AG04449 (cell line): ENCODE measurements around the gene SRSF4.

Experiments
- CTCF ChIA-PET: fragments of 350-600 bp; formaldehyde crosslinking; extraction: SDS; loops from one replicate; lab custom pipeline; 2021; ENCODE audit warnings: antibody characterized with exemption; lab: Yijun Ruan, JAX
- POLR2A ChIA-PET: fragments of 400-600, 350-600 bp; formaldehyde crosslinking; extraction: SDS; loops from one replicate; lab custom pipeline; 2020; ENCODE audit warnings: antibody characterized with exemption, inconsistent platforms; lab: Yijun Ruan, JAX
- DNase-seq: peaks from one replicate; pipeline ENCODE4 v3.0.0-alpha.2; 2010; ENCODE audit warnings: low read depth, low spot score
- H3K4me3 ChIP-seq: 2 replicates; pipeline ENCODE4 v1.5.1; 2011; ENCODE audit warnings: low read depth, mild to moderate bottlenecking, control low read depth, low read length
- TF ChIP-seq, protein P1 (sequence below): IDR thresholded peaks from one replicate; pipeline ENCODE4 v1.5.1; 2011; ENCODE audit warnings: mild to moderate bottlenecking, moderate library complexity, low read length, control low read depth, inconsistent platforms; ENCODE audit not compliant: insufficient read depth; ENCODE audit errors: missing control alignments

Gene SRSF4

GRCh38 chr1:29202584-29203340 lies 21.1 kb upstream of the SRSF4 start:
- H3K4me3 ChIP-seq, result no peak overlapping the region
- TF ChIP-seq, protein P1, sequence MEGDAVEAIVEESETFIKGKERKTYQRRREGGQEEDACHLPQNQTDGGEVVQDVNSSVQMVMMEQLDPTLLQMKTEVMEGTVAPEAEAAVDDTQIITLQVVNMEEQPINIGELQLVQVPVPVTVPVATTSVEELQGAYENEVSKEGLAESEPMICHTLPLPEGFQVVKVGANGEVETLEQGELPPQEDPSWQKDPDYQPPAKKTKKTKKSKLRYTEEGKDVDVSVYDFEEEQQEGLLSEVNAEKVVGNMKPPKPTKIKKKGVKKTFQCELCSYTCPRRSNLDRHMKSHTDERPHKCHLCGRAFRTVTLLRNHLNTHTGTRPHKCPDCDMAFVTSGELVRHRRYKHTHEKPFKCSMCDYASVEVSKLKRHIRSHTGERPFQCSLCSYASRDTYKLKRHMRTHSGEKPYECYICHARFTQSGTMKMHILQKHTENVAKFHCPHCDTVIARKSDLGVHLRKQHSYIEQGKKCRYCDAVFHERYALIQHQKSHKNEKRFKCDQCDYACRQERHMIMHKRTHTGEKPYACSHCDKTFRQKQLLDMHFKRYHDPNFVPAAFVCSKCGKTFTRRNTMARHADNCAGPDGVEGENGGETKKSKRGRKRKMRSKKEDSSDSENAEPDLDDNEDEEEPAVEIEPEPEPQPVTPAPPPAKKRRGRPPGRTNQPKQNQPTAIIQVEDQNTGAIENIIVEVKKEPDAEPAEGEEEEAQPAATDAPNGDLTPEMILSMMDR, result peak; percentile 93
- POLR2A ChIA-PET, result interaction anchor here (0.7 to 1.2 kb wide), 3 partner anchors 17 to 80 kb away, joined by 3 to 15 read pairs (median 3); partner anchors contain the start of gene SRSF4
- CTCF ChIA-PET, result interaction anchor here (0.6 to 16.2 kb wide), 48 partner anchors 9 to 1514 kb away, joined by 3 to 327 read pairs (median 4); partner anchors contain the start of genes EPB41, SRSF4 and TMEM200B
- DNase-seq, result peak; percentile 91

DNA sequence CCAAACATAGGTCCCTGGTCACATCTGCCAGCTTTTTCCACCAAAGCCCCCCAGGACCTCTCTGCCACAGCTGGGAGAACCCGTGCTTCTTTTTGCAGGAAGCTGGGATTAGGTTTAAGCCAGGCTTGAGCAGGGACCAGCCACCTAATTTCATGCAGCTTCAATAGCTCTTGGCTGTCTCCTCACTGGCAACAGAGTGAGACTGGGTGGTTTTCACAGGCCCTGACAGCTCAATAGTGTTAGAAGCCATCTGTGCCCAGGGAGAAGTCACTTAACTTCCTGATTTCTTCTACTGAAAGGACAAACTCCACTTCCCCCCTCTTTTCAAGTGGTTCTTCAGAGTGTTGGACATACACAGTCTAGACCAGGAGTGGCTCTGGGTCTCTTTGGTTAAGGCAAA lies 20.4 kb upstream of the SRSF4 start:
- DNase-seq, result no peak
- ChIA-PET POLR2A (interaction anchor here (0.8 to 1.2 kb wide), 2 partner anchors 17 to 20 kb away, joined by 3 to 15 read pairs; partner anchors contain the start of gene SRSF4), CTCF (interaction anchor here (0.6 to 16.2 kb wide), 42 partner anchors 9 to 1515 kb away, joined by 3 to 327 read pairs (median 4); partner anchors contain the start of genes SRSF4 and TMEM200B)
- TF ChIP-seq, protein P1, result no peak
- H3K4me3 ChIP-seq, result no peak overlapping the region

DNA sequence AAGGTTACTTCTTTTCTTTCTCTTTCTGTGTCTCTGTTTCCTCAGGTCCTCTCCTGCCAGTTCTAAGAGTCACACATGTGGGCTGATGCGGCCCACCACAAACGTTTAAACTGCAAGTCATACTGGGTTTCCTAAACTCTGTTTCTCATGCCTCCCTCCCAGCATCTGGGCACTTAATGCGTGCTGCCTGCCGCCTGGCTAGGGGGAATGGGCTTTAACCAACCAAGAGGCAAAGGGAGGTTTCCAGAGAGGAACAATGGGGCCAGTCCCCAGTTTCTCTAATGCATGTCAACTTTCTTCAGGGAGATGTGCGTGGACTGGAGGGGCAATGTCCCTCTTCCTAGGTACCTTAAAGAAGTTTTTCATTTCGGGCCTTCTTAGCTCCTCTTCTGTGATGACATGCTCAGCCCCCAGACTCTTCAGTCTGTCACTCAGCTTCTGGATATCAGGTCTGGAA lies 19.9 kb upstream of the SRSF4 start:
- TF ChIP-seq, protein P1, result no peak
- DNase-seq, result no peak
- ChIA-PET POLR2A (no interaction called here), CTCF (interaction anchor here (0.6 to 16.2 kb wide), 21 partner anchors 11 to 321 kb away, joined by 3 to 327 read pairs (median 6); partner anchors contain the start of genes SRSF4 and TMEM200B)
- H3K4me3 ChIP-seq, result no peak overlapping the region

DNA sequence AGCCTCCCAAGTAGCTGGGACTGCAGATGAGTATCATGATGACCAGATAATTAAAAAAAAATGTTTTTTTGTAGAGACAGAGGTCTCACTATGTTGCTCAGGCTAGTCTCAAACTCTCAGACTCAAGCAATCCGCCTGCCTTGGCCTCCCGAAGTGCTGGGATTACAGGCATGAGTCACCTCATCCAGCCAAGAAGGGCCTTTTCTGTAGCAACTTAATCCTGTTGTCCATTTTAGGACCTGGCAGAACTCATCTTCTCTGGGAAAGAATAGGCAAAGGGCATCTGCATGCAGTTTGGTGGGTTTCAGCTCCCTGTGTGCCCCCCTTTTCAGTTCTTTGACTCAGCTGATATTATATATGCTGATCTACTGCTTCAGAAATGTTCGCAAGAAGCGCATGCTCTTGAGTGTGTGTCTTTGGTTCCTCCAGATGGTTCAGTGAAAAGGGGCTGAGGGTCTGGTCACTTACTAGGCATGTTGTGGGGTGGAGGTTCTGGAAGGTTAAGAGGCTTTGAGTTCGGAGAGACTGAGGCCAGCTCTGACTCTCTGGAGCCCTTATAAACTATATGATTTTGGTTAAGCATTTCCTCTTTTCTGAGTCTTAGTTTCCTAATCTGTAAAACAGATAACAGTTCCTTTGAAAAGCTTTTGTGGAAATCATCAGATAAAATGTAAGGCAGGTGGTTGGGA lies 19.4 kb upstream of the SRSF4 start:
- no peak for DNase-seq
- H3K4me3 ChIP-seq, result no peak overlapping the region
- TF ChIP-seq, protein P1, result no peak
- CTCF ChIA-PET, result interaction anchor here (0.6 to 16.2 kb wide), 14 partner anchors 8 to 321 kb away, joined by 3 to 327 read pairs (median 6); partner anchors contain the start of genes SRSF4 and TMEM200B
- POLR2A ChIA-PET, result interaction anchor here (1.8 kb wide), 1 partner anchor 19 kb away, joined by 3 read pairs; the partner anchor contains the start of gene SRSF4

DNA sequence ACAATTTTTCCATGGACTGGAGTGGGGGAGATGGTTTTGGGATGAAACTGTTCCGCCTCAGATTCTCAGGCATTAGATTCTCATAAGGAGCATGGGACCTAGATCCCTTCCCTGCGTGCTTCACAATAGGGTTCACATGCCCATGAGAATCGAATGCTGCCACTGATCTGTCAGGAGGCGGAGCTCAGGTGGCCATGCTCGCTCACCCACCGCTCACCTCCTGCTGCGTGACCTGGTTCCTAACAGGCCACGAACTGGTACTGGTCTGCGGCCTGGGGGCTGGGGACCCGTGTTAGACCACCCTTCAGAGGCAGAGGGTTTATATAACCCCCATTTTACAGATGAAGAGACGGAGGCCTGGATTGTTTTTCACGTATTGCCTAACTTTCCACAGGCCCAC lies 16.3 kb upstream of the SRSF4 start:
- no peak overlapping the region for H3K4me3 ChIP-seq
- ChIA-PET CTCF (interaction anchor here (0.7 to 16.2 kb wide), 14 partner anchors 8 to 318 kb away, joined by 3 to 327 read pairs (median 4); partner anchors contain the start of genes SRSF4 and TMEM200B), POLR2A (interaction anchor here (1.8 kb wide), 1 partner anchor 16 kb away, joined by 12 read pairs; the partner anchor contains the start of gene SRSF4)
- TF ChIP-seq, protein P1, result no peak
- no peak for DNase-seq
